MG63 (cell line): Measurements from ENCODE around the gene MYCBPAP. TPM values are rescaled to one million over a fixed set of nuclear protein-coding genes. Genes with fewer than 3 reads are reported as not detected.
A peak's percentile ranks its signal among the peaks of the same experiment; 100 is the strongest.
"Not testable (repeated sequence)": the region's sequence is repeated elsewhere in the genome, so short reads cannot be mapped to it uniquely, and the experiment has no call there.

Source experiments
- DNase-seq: peaks from one replicate; pipeline ENCODE4 v3.0.0-alpha.2; 2020
- H3K27me3 ChIP-seq: fragments of 250-450 bp; sonication (Bioruptor Pico); 2 replicates; pipeline ENCODE4 v1.5.1; 2020; ENCODE audit warnings: mild to moderate bottlenecking, moderate library complexity
- H3K36me3 ChIP-seq: fragments of 250-450 bp; sonication (Bioruptor Pico); 2 replicates; pipeline ENCODE4 v1.5.1; 2020; ENCODE audit warnings: mild to moderate bottlenecking, moderate library complexity
- H3K4me3 ChIP-seq: fragments of 250-450 bp; sonication (Bioruptor Pico); 2 replicates; pipeline ENCODE4 v1.5.1; 2020; ENCODE audit warnings: mild to moderate bottlenecking, moderate library complexity
- H3K9me3 ChIP-seq: fragments of 250-450 bp; sonication (Bioruptor Pico); 2 replicates; pipeline ENCODE4 v1.5.1; 2020; ENCODE audit warnings: mild to moderate bottlenecking, moderate library complexity
- total RNA-seq: library from RNA; depleted of rRNA; stranded (reverse); fragments of >200 nt; shearing (Covaris generic); gene quantifications from 2 replicates; pipeline ENCODE4 v1.2.3, GENCODE V29; 2014; ENCODE audit warnings: low replicate concordance

The MYCBPAP gene
- total RNA-seq, 1 experiment from 2014 or later, result not detected

GRCh38 chr17:50468304-50469207 lies 39.7 kb upstream of the MYCBPAP start, which contains the start of gene CHAD:
TSS of gene CHAD (minus strand) at chr17:50468880. CDS start at chr17:50468813, 67 bp downstream.
- Histone ChIP-seq H3K36me3 (no peaks in the 10 kb centered on the region; the same call in 1 of the 2 replicates), H3K27me3 (no peaks in the 10 kb centered on the region), H3K9me3 (no peaks in the 10 kb centered on the region), H3K4me3 (no peak within 1 kb of the TSS)
- no peak for DNase-seq

GRCh38 chr17:50469208-50469605 lies 39.0 kb upstream of the MYCBPAP start:
- no peaks in the 10 kb centered on the region for H3K27me3 ChIP-seq
- no peak overlapping the region for H3K4me3 ChIP-seq
- H3K9me3 ChIP-seq, result no peaks in the 10 kb centered on the region
- no peaks in the 10 kb centered on the region; the same call in 1 of the 2 replicates for H3K36me3 ChIP-seq
- no peak for DNase-seq

- Histone ChIP-seq H3K36me3 (no peaks in the 10 kb centered on the region; the same call in 1 of the 2 replicates), H3K4me3 (no peak overlapping the region)
Measured at GRCh38 chr17:50469671-50470305, 38.5 kb upstream of the MYCBPAP start.

GRCh38 chr17:50470426-50470825 lies 37.8 kb upstream of the MYCBPAP start:
- Histone ChIP-seq H3K4me3 (no peak overlapping the region), H3K9me3 (no peaks in the 10 kb centered on the region), H3K27me3 (no peaks in the 10 kb centered on the region), H3K36me3 (no peaks in the 10 kb centered on the region; the same call in none of the 2 replicates)
- DNase-seq, result no peak

More at GRCh38 chr17:50469671-50470305, 38.5 kb upstream of the MYCBPAP start:
- DNase-seq, result no peak
- Histone ChIP-seq H3K27me3 (no peaks in the 10 kb centered on the region), H3K9me3 (no peaks in the 10 kb centered on the region)

GRCh38 chr17:50471009-50471905 lies 37.0 kb upstream of the MYCBPAP start:
- Histone ChIP-seq H3K36me3 (no peaks in the 10 kb centered on the region; the same call in none of the 2 replicates), H3K4me3 (no peak overlapping the region), H3K9me3 (no peaks in the 10 kb centered on the region), H3K27me3 (no peaks in the 10 kb centered on the region)
- no peak for DNase-seq

GRCh38 chr17:50472286-50472685 lies 36.0 kb upstream of the MYCBPAP start:
- Histone ChIP-seq H3K36me3 (no peaks in the 10 kb centered on the region; the same call in none of the 2 replicates), H3K27me3 (no peaks in the 10 kb centered on the region), H3K9me3 (no peaks in the 10 kb centered on the region), H3K4me3 (no peak overlapping the region)
- no peak for DNase-seq

- not testable (repeated sequence) for H3K4me3 ChIP-seq, H3K36me3 ChIP-seq, H3K27me3 ChIP-seq, H3K9me3 ChIP-seq
- peak; percentile 35 for DNase-seq
Measured at GRCh38 chr17:50472761-50473161, 35.5 kb upstream of the MYCBPAP start.

- no peak for DNase-seq
- Histone ChIP-seq H3K27me3 (no peaks in the 10 kb centered on the region), H3K36me3 (no peaks in the 10 kb centered on the region; the same call in none of the 2 replicates), H3K9me3 (no peaks in the 10 kb centered on the region), H3K4me3 (no peak overlapping the region)
Measured at GRCh38 chr17:50473901-50474300, 34.3 kb upstream of the MYCBPAP start.

GRCh38 chr17:50474523-50474922 lies 33.7 kb upstream of the MYCBPAP start:
- Histone ChIP-seq H3K27me3 (no peaks in the 10 kb centered on the region), H3K9me3 (no peaks in the 10 kb centered on the region), H3K36me3 (peaks cover under 1% of the 10 kb centered on the region), H3K4me3 (no peak overlapping the region)
- DNase-seq, result no peak

GRCh38 chr17:50475362-50475761 lies 32.9 kb upstream of the MYCBPAP start:
- H3K4me3 ChIP-seq, result no peak overlapping the region
- DNase-seq, result no peak

GRCh38 chr17:50475775-50476544 lies 32.3 kb upstream of the MYCBPAP start:
- H3K27me3 ChIP-seq, H3K4me3 ChIP-seq, DNase-seq, H3K9me3 ChIP-seq: not testable (repeated sequence)
- peaks cover 13% of the 10 kb centered on the region for H3K36me3 ChIP-seq

More at GRCh38 chr17:50475362-50475761, 32.9 kb upstream of the MYCBPAP start:
- Histone ChIP-seq H3K27me3 (no peaks in the 10 kb centered on the region), H3K9me3 (no peaks in the 10 kb centered on the region), H3K36me3 (peaks cover 9% of the 10 kb centered on the region)

GRCh38 chr17:50476545-50477315 lies 31.5 kb upstream of the MYCBPAP start:
- no peak for DNase-seq
- Histone ChIP-seq H3K36me3 (peaks cover 15% of the 10 kb centered on the region), H3K27me3 (no peaks in the 10 kb centered on the region), H3K9me3 (no peaks in the 10 kb centered on the region), H3K4me3 (no peak overlapping the region)

- Histone ChIP-seq H3K27me3 (no peaks in the 10 kb centered on the region), H3K4me3 (peak overlapping the region; percentile 89)
Measured at GRCh38 chr17:50477976-50478375, 30.3 kb upstream of the MYCBPAP start.

GRCh38 chr17:50478391-50479381 lies 29.6 kb upstream of the MYCBPAP start, which contains the start of gene RSAD1:
TSS of gene RSAD1 (plus strand) at chr17:50478860. CDS start at chr17:50478885, 25 bp downstream.
- DNase-seq, result peak; percentile 92
- H3K27me3 ChIP-seq, result no peaks in the 10 kb centered on the region
- H3K9me3 ChIP-seq, result no peaks in the 10 kb centered on the region
- peak within 1 kb of the TSS; percentile 89 for H3K4me3 ChIP-seq
- H3K36me3 ChIP-seq, result peaks cover 29% of the 10 kb centered on the region

More at GRCh38 chr17:50477976-50478375, 30.3 kb upstream of the MYCBPAP start:
- DNase-seq, result no peak
- peaks cover 23% of the 10 kb centered on the region for H3K36me3 ChIP-seq
- no peaks in the 10 kb centered on the region for H3K9me3 ChIP-seq
